Ectodermal cell (in vitro differentiated cells): ENCODE results near the gene VASN.
"Not testable (repeated sequence)": the region's sequence is repeated elsewhere in the genome, so short reads cannot be mapped to it uniquely, and the experiment has no call there.

Experiments used
- H3K27ac ChIP-seq: 2 replicates; pipeline ENCODE4 v1.7.0; 2013; ENCODE audit warnings: mild to moderate bottlenecking, low read depth, low read length; ENCODE audit not compliant: insufficient read depth, poor library complexity, severe bottlenecking
- H3K27me3 ChIP-seq: 2 replicates; pipeline ENCODE4 v1.7.0; 2013; ENCODE audit warnings: mild to moderate bottlenecking, low read length; ENCODE audit not compliant: insufficient read depth, control insufficient read depth, poor library complexity, severe bottlenecking
- H3K36me3 ChIP-seq: one replicate; pipeline ENCODE4 v1.7.0; 2013; ENCODE audit warnings: low read length; ENCODE audit not compliant: control insufficient read depth, insufficient read depth
- H3K4me1 ChIP-seq: one replicate; pipeline ENCODE4 v1.7.0; 2013; ENCODE audit warnings: low read length; ENCODE audit not compliant: control insufficient read depth, insufficient read depth
- H3K4me3 ChIP-seq: 2 replicates; pipeline ENCODE4 v1.7.0; 2013; ENCODE audit warnings: low read depth, low read length, control low read depth; ENCODE audit not compliant: insufficient read depth
- H3K9me3 ChIP-seq: 2 replicates; pipeline ENCODE4 v1.7.0; 2013; ENCODE audit warnings: mild to moderate bottlenecking, low read length, moderate library complexity; ENCODE audit not compliant: control insufficient read depth
- WGBS, 2 experiments: methylation state at CpG; one replicate each; pipeline ENCODE4 v1.1.7; 2013; ENCODE audit warnings: missing lambda C conversion rate in 2 of 2; 5-methylcytosine and 5-hydroxymethylcytosine counted together

The VASN gene

DNA sequence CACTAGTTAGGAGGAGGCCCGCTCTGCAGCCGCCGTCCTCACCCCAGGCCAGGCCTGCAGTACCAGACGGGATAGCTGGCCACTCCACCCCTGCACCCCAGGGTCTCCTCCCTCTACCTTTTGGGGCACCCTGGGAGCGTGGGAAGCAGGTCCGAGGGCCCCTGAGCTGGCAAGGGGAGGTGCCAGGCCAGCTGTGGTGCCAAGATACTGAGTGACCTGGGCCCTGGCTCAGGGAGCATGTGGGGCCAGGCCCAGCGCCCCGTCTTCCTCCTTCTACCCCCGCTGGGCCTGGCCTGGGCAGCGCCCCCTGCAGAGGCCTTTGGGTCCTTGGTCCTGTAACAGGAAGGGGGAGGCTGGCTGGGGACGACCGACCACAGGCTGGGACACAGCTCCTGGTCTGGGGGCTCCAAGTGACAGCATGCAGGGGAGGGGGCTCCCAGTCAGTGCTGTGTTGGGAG lies 33.5 kb upstream of the VASN start:
- Histone ChIP-seq H3K27me3 (no peaks in the 10 kb centered on the region), H3K9me3 (no peaks in the 10 kb centered on the region), H3K4me1 (no peaks in the 10 kb centered on the region), H3K27ac (no peak overlapping the region), H3K4me3 (no peak overlapping the region), H3K36me3 (peaks cover 7% of the 10 kb centered on the region)
- 91 to 93% methylated on average over 12 of the region's 12 CpGs for WGBS, 2 experiments

DNA sequence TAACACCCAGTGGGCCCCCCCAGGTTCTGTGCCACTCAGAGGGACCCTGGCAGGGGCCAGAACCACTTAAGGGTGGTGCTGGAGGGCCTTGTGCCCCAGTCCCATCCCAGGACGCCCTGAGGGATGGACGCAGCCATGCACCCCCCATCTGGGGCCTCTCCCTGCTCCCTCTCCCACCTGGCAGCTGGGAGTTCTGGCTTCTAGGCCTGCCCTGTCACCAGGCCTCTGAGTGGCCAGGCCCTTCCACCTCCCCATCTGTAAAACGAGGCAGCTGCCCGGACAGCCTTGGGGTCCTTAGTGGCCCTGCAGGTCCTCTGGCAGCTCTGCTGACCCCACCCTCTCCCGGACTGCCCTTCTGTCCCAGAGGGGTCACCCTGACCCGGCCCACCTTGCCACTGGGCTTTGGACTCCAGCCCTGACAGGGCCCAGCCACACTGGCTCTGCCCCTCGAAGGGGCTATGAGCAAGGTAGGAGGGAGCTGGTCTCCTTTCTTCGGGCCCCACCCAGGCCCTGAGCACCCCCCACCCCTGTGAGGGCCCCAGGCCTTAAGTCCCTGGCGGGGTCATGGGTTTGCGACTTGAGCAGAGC lies 32.8 kb upstream of the VASN start:
- Histone ChIP-seq H3K9me3 (no peaks in the 10 kb centered on the region), H3K27ac (no peak overlapping the region), H3K36me3 (peaks cover 7% of the 10 kb centered on the region), H3K4me1 (no peaks in the 10 kb centered on the region), H3K27me3 (no peaks in the 10 kb centered on the region), H3K4me3 (no peak overlapping the region)
- 95 to 97% methylated on average over 10 of the region's 10 CpGs for WGBS, 2 experiments

DNA sequence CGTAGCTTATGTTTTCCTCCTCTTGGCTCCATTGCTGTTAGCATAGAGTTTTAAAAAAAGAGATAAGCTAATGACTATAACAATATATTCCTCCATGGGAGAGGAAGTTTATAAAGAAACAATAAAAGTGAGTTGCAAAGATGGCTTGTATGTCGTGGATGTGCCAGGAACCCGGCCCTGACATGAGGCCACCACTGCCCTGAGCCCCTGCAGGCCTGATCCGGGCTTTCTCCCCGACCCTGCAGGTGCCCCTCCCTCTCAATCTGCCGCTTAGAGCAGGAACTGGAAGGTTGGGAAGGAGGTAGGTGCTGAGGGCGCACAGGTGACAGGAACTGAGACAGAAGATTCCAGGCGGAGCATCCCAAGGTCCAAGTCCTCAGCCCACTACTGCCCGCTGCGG lies 32.2 kb upstream of the VASN start:
- H3K27ac ChIP-seq, result no peak overlapping the region
- WGBS, 2 experiments, result 88 to 90% methylated on average over 9 to 10 of the region's 10 CpGs
- no peaks in the 10 kb centered on the region for H3K4me1 ChIP-seq

DNA sequence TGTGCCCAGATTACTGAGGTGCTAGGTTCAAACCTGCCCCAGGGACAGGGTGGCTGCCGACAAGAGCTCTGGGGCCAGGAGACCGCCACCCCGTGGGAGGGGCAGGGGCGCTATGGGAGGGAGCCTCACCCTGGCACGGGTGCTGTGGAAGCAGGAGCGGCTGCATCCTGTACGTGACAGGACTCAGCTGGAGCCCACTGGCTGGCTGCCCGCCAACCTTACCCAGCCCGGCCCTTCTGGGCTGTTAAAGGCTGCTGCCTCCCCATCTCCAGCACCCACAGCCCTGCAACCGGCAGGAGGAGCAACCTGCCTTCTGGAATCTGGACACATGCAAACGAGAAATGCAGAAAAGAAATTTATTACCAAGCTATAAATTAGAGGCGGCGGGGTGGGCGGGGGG lies 31.7 kb upstream of the VASN start:
- H3K4me1 ChIP-seq, result no peaks in the 10 kb centered on the region
- no peaks in the 10 kb centered on the region for H3K27me3 ChIP-seq
- no peak overlapping the region for H3K27ac ChIP-seq
- no peaks in the 10 kb centered on the region for H3K9me3 ChIP-seq
- peaks cover 5% of the 10 kb centered on the region for H3K36me3 ChIP-seq
- no peak overlapping the region for H3K4me3 ChIP-seq
- WGBS, 2 experiments, result 93 to 94% methylated on average over 14 of the region's 14 CpGs

More for the DNA sequence above, 32.2 kb upstream of the VASN start:
- peaks cover 7% of the 10 kb centered on the region for H3K36me3 ChIP-seq
- H3K9me3 ChIP-seq, result no peaks in the 10 kb centered on the region
- no peak overlapping the region for H3K4me3 ChIP-seq
- H3K27me3 ChIP-seq, result no peaks in the 10 kb centered on the region

DNA sequence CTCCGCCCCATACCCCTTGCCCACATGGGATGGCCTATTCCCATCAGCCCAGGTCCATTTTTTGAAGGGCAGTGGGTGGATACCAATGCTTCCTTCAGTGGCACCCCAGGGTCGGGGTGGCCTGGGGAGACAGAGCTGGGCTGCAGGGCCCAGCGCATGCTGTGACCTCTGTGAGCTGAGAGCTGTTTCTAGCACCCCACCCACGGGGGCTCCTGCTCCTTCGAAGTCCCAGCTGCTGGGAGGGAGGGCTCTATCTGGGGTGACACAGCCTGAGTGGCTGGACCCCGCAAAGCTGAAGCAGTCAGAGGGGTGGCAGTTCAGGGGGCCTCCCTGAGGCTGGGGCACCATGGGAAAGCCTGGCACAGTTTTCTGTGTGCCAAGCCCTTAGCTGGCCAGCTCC lies 31.2 kb upstream of the VASN start:
- Histone ChIP-seq H3K4me3 (no peak overlapping the region), H3K36me3 (no peaks in the 10 kb centered on the region), H3K9me3 (no peaks in the 10 kb centered on the region), H3K4me1 (no peaks in the 10 kb centered on the region), H3K27ac (no peak overlapping the region), H3K27me3 (no peaks in the 10 kb centered on the region)
- 95 to 96% methylated on average over 6 of the region's 6 CpGs for WGBS, 2 experiments

DNA sequence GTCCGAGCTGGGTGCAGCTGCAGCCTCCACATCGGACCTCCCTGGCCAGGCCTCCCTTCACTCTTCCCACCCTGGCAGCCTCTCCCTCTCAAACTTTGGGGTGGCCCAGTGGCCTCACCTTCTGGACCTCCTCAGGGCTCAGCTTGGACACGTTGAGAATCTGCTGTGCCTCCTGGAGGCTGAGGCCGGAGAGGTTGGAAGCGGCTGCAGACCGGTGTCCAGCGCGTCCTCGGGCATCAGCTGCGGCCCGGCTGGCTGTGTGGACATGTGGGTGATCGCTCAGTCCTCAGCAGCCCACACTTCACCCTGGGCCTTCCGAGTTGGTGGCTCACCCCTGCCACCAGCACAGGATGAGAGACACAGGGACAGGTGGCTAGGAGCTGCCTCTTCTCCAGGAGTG lies 30.4 kb upstream of the VASN start:
- Histone ChIP-seq H3K27me3 (no peaks in the 10 kb centered on the region), H3K9me3 (no peaks in the 10 kb centered on the region), H3K27ac (no peak overlapping the region), H3K36me3 (no peaks in the 10 kb centered on the region), H3K4me1 (no peaks in the 10 kb centered on the region), H3K4me3 (no peak overlapping the region)
- WGBS, 2 experiments, result 96 to 97% methylated on average over 13 of the region's 13 CpGs

DNA sequence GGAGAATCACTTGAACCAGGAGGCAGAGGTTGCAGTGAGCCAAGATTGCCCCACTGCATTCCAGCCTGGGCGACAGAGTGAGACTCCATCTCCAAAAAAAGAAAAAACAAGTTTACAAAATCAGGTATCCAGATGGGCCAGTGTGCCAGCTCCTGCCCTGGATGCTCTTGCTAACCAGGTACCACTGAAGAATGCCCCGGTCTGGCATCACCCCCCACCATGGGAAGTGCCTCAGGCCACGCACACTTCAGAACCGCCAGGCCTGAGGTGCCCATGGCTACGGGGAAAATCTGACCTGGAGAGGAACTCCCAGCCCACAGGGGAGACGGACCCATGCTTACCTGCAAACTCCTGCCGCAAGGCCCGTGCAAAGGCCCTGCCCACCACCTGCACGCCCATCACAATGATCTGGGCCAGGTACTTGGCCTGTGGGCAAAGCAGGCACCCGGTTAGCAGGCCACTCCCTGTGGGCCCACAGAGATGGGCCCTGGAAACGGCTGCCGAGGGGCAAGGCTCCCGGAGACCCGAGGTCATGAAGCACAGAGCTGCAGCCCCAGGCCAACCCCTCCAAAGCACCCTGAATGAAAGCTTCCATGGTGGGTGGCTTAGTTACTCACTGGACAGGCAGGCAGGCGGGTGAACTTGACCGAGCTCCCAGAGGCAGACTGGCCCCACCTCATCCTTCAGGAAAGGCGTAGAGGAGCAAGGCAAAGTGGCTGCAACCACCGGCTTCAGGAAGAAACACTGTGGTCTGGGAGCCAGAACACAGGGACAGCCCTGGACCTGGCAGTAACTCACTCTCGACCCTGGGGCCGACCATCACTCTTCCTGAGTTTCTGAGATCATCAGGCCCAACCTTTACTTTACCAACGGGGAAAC lies 28.5 kb upstream of the VASN start:
- Histone ChIP-seq H3K9me3 (no peaks in the 10 kb centered on the region), H3K36me3 (no peaks in the 10 kb centered on the region), H3K27me3 (no peaks in the 10 kb centered on the region), H3K4me1 (no peaks in the 10 kb centered on the region), H3K4me3 (no peak overlapping the region), H3K27ac (no peak overlapping the region)
- 96% methylated on average over 21 of the region's 21 CpGs for WGBS, 2 experiments

DNA sequence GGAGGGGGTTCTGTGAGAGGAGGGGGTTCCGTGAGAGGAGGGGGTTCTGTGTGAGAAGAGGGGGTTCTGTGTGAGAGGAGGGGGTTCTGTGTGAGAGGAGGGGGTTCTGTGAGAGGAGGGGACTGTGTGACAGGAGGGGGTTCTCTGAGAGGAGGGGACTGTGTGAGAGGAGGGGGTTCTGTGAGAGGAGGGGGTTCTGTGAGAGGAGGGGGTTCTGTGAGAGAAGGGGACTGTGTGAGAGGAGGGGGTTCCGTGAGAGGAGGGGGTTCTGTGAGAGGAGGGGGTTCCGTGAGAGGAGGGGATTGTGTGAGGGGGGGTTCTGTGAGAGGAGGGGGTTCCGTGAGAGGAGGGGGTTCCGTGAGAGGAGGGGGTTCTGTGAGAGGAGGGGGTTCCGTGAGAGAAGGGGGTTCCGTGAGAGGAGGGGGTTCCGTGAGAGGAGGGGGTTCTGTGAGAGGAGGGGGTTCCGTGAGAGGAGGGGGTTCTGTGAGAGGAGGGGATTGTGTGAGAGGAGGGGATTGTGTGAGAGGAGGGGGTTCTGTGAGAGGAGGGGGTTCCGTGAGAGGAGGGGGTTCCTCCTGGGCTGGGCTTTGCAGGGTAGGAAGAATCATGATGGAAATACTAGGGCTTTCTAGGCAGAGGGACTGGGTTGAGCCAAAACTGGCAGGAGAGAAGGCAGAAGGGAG lies 27.2 kb upstream of the VASN start:
- H3K9me3 ChIP-seq, H3K4me3 ChIP-seq, H3K27ac ChIP-seq, H3K27me3 ChIP-seq, H3K36me3 ChIP-seq, H3K4me1 ChIP-seq: not testable (repeated sequence)
- WGBS, 2 experiments, result 60 to 62% methylated on average over 4 to 8 of the region's 10 CpGs

DNA sequence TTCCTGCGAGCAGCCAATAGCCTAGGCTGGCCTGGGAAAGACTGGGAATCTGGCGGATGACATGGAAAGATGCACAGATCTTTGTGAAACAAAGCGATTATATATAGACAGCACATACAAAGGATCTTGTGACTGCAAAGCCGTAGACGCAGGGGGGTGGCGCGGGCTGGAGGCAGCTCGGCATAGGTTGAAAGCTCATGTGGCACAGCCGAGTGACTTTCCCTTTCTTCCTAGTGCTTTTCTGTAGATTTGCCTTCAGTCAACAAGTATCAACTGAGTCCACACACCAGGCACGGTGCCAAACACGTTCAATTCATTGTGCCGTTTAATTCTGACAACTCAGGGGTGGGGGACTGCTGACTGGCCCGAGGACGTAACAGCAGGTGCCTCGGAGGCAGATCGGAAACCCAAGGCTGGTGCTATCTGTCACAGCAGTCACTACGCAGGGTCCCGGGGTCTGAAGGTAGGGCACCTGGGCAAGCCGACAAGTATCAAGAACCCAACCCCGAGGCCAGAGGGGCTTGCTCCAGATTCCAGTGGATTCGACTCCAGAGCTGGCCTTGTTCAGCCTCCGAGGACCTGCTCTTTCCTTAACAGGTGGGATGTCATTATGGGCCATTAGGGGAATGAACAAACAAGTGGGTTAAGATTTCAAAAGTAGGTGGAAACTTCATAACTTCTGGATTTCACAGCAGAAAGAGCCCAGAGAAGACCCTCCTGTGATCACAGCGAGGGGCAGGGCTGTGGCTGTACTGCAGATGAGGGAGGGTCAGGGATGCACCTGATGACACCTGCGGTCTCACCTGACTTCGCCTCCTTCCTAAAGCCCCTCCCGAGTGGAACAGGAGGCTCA lies 26.4 kb upstream of the VASN start:
- H3K27ac ChIP-seq, result no peak overlapping the region
- no peak overlapping the region for H3K4me3 ChIP-seq
- H3K4me1 ChIP-seq, result no peaks in the 10 kb centered on the region
- WGBS, 2 experiments, result 96% methylated on average over 26 of the region's 26 CpGs
- no peaks in the 10 kb centered on the region for H3K27me3 ChIP-seq
- no peaks in the 10 kb centered on the region for H3K36me3 ChIP-seq
- no peaks in the 10 kb centered on the region for H3K9me3 ChIP-seq
